WTC11 (cell line): ENCODE data around the gene MSI2.

Experiments
- ATF6 ChIP-seq: sonication (generic); formaldehyde crosslinking; IDR thresholded peaks from 2 replicates; pipeline ENCODE4 v1.8.1; 2023; ENCODE audit warnings: mild to moderate bottlenecking, missing genetic modification reagents
- CTCF ChIP-seq: fragments of 200-600 bp; IDR thresholded peaks from 2 replicates; pipeline ENCODE4 v1.8.0; 2022; ENCODE audit warnings: antibody characterized with exemption
- FOXK1 ChIP-seq: sonication (generic); formaldehyde crosslinking; IDR thresholded peaks from 2 replicates; pipeline ENCODE4 v1.8.0; 2022; ENCODE audit warnings: mild to moderate bottlenecking, moderate library complexity, missing genetic modification reagents
- JUN ChIP-seq: sonication (generic); formaldehyde crosslinking; IDR thresholded peaks from 2 replicates; pipeline ENCODE4 v1.8.0; 2023; ENCODE audit warnings: mild to moderate bottlenecking, missing genetic modification reagents

DNA sequence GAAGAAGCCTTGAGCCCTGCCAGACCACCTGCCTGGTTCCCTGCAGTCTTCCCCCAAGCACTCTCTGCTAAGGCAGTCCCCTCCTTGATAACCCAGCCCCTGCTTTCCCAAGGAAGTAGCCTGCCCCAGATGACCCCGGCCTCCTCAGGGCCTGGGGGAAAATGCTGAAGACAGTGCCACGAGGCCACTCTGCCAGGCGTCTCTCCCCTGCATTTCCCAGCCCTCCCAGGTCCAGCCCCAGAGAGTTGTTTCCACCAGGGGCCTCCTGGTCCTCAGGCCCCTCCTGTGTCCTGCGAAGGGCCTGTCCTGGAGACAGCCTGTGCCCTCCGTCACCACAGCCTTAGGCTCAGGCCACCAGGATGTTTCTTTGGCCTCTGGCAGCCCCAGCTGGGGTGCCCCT lies 392.4 kb downstream of the MSI2 start:
- no peak for TF ChIP-seq CTCF
- no peak for TF ChIP-seq ATF6 (CRISPR knock-in tag)
- no peak for TF ChIP-seq JUN (CRISPR knock-in tag)
- TF ChIP-seq FOXK1 (CRISPR knock-in tag): no peak
